B cell (primary cell): ENCODE data around the gene LANCL1. TPM values are rescaled to one million over a fixed set of nuclear protein-coding genes. Genes with fewer than 3 reads are reported as not detected.

ENCODE experiments used
- ATAC-seq: fragments of 200-7000 bp; cut with Tn5 transposase; one replicate; pipeline ENCODE4 v1.10.0; 2021; ENCODE audit warnings: low read depth, mild to moderate bottlenecking, moderate number of reproducible peaks, moderate library complexity
- CTCF ChIA-PET: fragments of 350-600 bp; sonication (Branson Sonifier 250); formaldehyde crosslinking; loops from one replicate; lab custom pipeline; 2021; ENCODE audit warnings: antibody characterized with exemption, inconsistent platforms; lab: Charles Lee
- POLR2A ChIA-PET: fragments of 350-600 bp; sonication (Branson Sonifier 250); formaldehyde crosslinking; loops from one replicate; lab custom pipeline; 2021; ENCODE audit warnings: antibody characterized with exemption; lab: Charles Lee
- DNase-seq: peaks from one replicate; pipeline ENCODE4 v3.0.0; 2013
- H2AFZ ChIP-seq: 2 replicates; pipeline ENCODE4 v1.6.1; 2012; ENCODE audit warnings: mild to moderate bottlenecking, low read depth, low read length; ENCODE audit not compliant: insufficient read depth, poor library complexity, severe bottlenecking
- H3K27ac ChIP-seq, 2 donors: 1 replicate in 1 of 2; 2 replicates in 1 of 2; pipeline ENCODE4 v1.5.1; 2012 to 2013; ENCODE audit warnings: low read length in 2 of 2, mild to moderate bottlenecking in 2 of 2, moderate library complexity in 1 of 2
- H3K27me3 ChIP-seq, 4 experiments: fragments of 200-600 bp in 1 of 4; sonication (generic) in 1 of 4; replicated peaks in 1 of 4; 1 replicate in 2 of 4; 2 replicates in 2 of 4; pipeline versions ENCODE4 v1.6.1 to v1.7.0; 2013 to 2016; ENCODE audit warnings: low read length in 3 of 4, mild to moderate bottlenecking in 2 of 4, mixed read lengths in 1 of 4, moderate library complexity in 1 of 4; ENCODE audit not compliant: insufficient read depth in 4 of 4, control insufficient read depth in 3 of 4; ENCODE audit errors: control extremely low read depth in 1 of 4
- H3K36me3 ChIP-seq, 2 experiments: replicated peaks in 1 of 2; 1 replicate in 1 of 2; 2 replicates in 1 of 2; pipeline versions ENCODE4 v1.6.1 to v1.7.1; 2013; ENCODE audit warnings: low read length in 1 of 2; ENCODE audit not compliant: insufficient read depth in 2 of 2, control insufficient read depth in 1 of 2; ENCODE audit errors: control extremely low read depth in 1 of 2, extremely low read depth in 1 of 2
- H3K4me1 ChIP-seq, 2 donors: fragments of 200-600 bp in 1 of 2; sonication (generic) in 1 of 2; 1 replicate in 1 of 2; 2 replicates in 1 of 2; pipeline versions ENCODE4 v1.5.1 to v1.6.1; 2013 to 2017; ENCODE audit warnings: low read length in 2 of 2; ENCODE audit not compliant: control insufficient read depth in 2 of 2, insufficient read depth in 2 of 2
- H3K4me2 ChIP-seq: replicated peaks from 2 replicates; pipeline ENCODE3; 2012; ENCODE audit warnings: mild to moderate bottlenecking, low read depth, low read length; ENCODE audit not compliant: poor library complexity, severe bottlenecking
- H3K4me3 ChIP-seq, 5 experiments: fragments of 200-600 bp in 1 of 5; sonication (generic) in 1 of 5; 1 replicate in 3 of 5; 2 replicates in 2 of 5; pipeline versions ENCODE4 v1.5.1 to v1.7.0; 2011 to 2016; ENCODE audit warnings: low read length in 4 of 5, mild to moderate bottlenecking in 4 of 5, low read depth in 2 of 5, control low read depth in 1 of 5, moderate library complexity in 1 of 5; ENCODE audit not compliant: insufficient read depth in 1 of 5; ENCODE audit errors: control extremely low read depth in 1 of 5, extremely low read depth in 1 of 5
- H3K79me2 ChIP-seq: fragments of 200-600 bp; sonication (generic); one replicate; pipeline ENCODE4 v1.6.0; 2016; ENCODE audit warnings: low read length; ENCODE audit not compliant: control insufficient read depth, insufficient read depth
- H3K9ac ChIP-seq: fragments of 200-600 bp; sonication (generic); 2 replicates; pipeline ENCODE4 v1.6.1; 2017; ENCODE audit warnings: mild to moderate bottlenecking, low read length, moderate library complexity
- H3K9me3 ChIP-seq, 3 donors: one replicate each; pipeline versions ENCODE4 v1.6.1 to v1.7.1; 2013; ENCODE audit warnings: low read length in 2 of 3; ENCODE audit not compliant: control insufficient read depth in 2 of 3, insufficient read depth in 1 of 3; ENCODE audit errors: control extremely low read depth in 1 of 3
- H4K20me1 ChIP-seq: 2 replicates; pipeline ENCODE4 v1.6.0; 2012; ENCODE audit warnings: mild to moderate bottlenecking, low read length; ENCODE audit not compliant: insufficient read depth, control insufficient read depth, poor library complexity, severe bottlenecking
- H3K27ac Mint-ChIP-seq: one replicate; pipeline ENCODE4 v1.8.0; 2021; ENCODE audit warnings: mixed read lengths
- H3K27me3 Mint-ChIP-seq: one replicate; pipeline ENCODE4 v1.8.0; 2021; ENCODE audit warnings: mixed read lengths
- H3K4me1 Mint-ChIP-seq: one replicate; pipeline ENCODE4 v1.8.0; 2021; ENCODE audit warnings: mixed read lengths
- H3K4me3 Mint-ChIP-seq: one replicate; pipeline ENCODE4 v1.8.0; 2021; ENCODE audit warnings: mixed read lengths
- H3K9me3 Mint-ChIP-seq: one replicate; pipeline ENCODE4 v1.8.0; 2022; ENCODE audit warnings: mixed read lengths; ENCODE audit not compliant: insufficient read depth
- EZH2 ChIP-seq: IDR thresholded peaks from 2 replicates; pipeline ENCODE4 v1.6.1; 2012; ENCODE audit warnings: borderline replicate concordance, low read depth, mild to moderate bottlenecking, moderate library complexity, low read length; ENCODE audit not compliant: insufficient read depth, poor library complexity, severe bottlenecking
- WGBS: methylation state at CpG from one replicate; pipeline ENCODE4 v1.1.5; 2013; ENCODE audit warnings: missing lambda C conversion rate; ENCODE audit not compliant: insufficient coverage; 5-methylcytosine and 5-hydroxymethylcytosine counted together
- intact Hi-C: fragments of 100-400 bp; cut with micrococcal nuclease; formaldehyde crosslinking; loops from one replicate; pipeline ENCODE4 v1.10.0; 2022
- polyA plus RNA-seq: library from polyadenylated mRNA; depleted of rRNA; stranded (reverse); fragments of >200 nt; gene quantifications from 2 replicates; pipeline ENCODE4 v1.2.3, GENCODE V29; 2012
- total RNA-seq, 2 donors: library from RNA; stranded (reverse); fragments of 120-200 nt in 1 of 2; gene quantifications; 1 replicate in 1 of 2; 2 replicates in 1 of 2; pipeline versions ENCODE4 v1.2.3 to v1.2.4, GENCODE V29; 2013 to 2022
- TF ChIP-seq, protein P1 (sequence below): fragments of 200-600 bp; IDR thresholded peaks from one replicate; pipeline ENCODE4 v1.8.0; 2022; ENCODE audit warnings: antibody characterized with exemption, mild to moderate bottlenecking

Gene LANCL1
- total and polyA plus RNA-seq, 2 donors (not counting 1 experiment from before 2014, with no cell fraction given), result 14.8 to 30.0 TPM

DNA sequence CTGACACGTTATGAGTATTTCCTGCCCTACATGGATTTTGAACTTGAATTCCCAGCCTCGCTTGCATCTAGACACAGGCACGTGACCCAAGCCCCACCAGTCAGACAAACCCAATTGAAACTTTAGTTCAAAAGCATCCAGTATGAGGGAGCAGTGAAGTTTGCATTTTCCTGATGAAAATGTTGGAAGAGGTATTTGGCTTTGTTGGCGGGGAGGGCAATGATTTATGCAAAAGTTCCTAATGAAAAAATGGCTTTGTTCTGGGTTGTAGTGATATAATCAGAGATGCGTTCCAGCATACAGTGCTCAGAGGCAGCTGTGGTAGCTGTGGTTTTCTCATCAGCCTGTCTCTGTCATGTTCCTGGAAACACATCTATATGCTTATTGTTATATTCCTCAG is 43.0 kb upstream of the LANCL1 start:
- H3K27ac ChIP-seq, result no peak overlapping the region
- no peaks in the 10 kb centered on the region for H4K20me1 ChIP-seq
- ChIA-PET POLR2A (no interaction called here), CTCF (no interaction called here)
- no peaks in the 10 kb centered on the region for H3K36me3 ChIP-seq
- peaks cover 0 to 8% (median 0%) of the 10 kb centered on the region in 4 experiments for H3K27me3 ChIP-seq
- peaks cover 39% of the 10 kb centered on the region for H3K27me3 Mint-ChIP-seq
- no peak for TF ChIP-seq EZH2
- TF ChIP-seq, protein P1, sequence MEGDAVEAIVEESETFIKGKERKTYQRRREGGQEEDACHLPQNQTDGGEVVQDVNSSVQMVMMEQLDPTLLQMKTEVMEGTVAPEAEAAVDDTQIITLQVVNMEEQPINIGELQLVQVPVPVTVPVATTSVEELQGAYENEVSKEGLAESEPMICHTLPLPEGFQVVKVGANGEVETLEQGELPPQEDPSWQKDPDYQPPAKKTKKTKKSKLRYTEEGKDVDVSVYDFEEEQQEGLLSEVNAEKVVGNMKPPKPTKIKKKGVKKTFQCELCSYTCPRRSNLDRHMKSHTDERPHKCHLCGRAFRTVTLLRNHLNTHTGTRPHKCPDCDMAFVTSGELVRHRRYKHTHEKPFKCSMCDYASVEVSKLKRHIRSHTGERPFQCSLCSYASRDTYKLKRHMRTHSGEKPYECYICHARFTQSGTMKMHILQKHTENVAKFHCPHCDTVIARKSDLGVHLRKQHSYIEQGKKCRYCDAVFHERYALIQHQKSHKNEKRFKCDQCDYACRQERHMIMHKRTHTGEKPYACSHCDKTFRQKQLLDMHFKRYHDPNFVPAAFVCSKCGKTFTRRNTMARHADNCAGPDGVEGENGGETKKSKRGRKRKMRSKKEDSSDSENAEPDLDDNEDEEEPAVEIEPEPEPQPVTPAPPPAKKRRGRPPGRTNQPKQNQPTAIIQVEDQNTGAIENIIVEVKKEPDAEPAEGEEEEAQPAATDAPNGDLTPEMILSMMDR, result no peak
- H3K9ac ChIP-seq, result no peak overlapping the region
- H3K4me3 ChIP-seq, result no peak overlapping the region
- no peaks in the 10 kb centered on the region for H3K4me1 ChIP-seq
- H3K4me1 Mint-ChIP-seq, result no peaks in the 10 kb centered on the region
- H3K79me2 ChIP-seq, result no peaks in the 10 kb centered on the region
- H3K4me2 ChIP-seq, result no peak overlapping the region
- DNase-seq (no peak), ATAC-seq (no peak)
- no peak overlapping the region for H3K4me3 Mint-ChIP-seq
- H3K9me3 Mint-ChIP-seq, result peaks cover under 1% of the 10 kb centered on the region
- 92% methylated on average over 4 of the region's 5 CpGs for WGBS
- intact Hi-C loops, result no loop called here
- H2AFZ ChIP-seq, result no peak overlapping the region
- no peaks in the 10 kb centered on the region for H3K9me3 ChIP-seq
- no peak overlapping the region for H3K27ac Mint-ChIP-seq

DNA sequence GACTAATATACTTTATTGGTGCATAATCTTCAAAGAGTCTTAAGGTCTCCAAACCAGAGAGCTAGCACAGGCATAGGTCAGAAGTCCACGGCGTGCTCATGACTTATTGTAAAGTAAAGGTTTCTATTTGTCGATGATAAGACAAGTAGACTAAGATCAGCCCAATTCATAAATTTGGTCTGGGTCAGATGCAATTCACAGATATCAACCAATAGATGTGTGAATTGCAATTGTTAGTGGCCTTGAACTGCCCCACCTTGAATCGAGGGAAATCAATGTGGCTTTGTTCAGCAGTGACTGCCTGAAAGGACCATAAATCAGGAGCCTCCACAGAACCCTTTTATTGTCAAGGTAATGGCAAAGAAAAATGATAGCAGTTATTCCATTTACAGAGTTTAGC is 40.7 kb upstream of the LANCL1 start:
- Histone ChIP-seq H3K4me2 (no peak overlapping the region), H3K9ac (no peak overlapping the region), H3K36me3 (no peaks in the 10 kb centered on the region), H3K4me1 (no peaks in the 10 kb centered on the region), H3K27me3 (peaks cover 0 to 4% (median 0%) of the 10 kb centered on the region in 4 experiments), H3K9me3 (peaks cover 0 to under 1% (median 0%) of the 10 kb centered on the region in 3 donors), H3K27ac (no peak overlapping the region), H4K20me1 (no peaks in the 10 kb centered on the region), H3K4me3 (no peak overlapping the region), H3K79me2 (no peaks in the 10 kb centered on the region), H2AFZ (no peak overlapping the region)
- Mint-ChIP-seq H3K27me3 (peaks cover 29% of the 10 kb centered on the region), H3K4me1 (no peaks in the 10 kb centered on the region), H3K9me3 (peaks cover 4% of the 10 kb centered on the region), H3K4me3 (no peak overlapping the region), H3K27ac (no peak overlapping the region)
- ChIA-PET CTCF (interaction anchor here (1.1 to 1.4 kb wide), 2 partner anchors 13 to 14 kb away, joined by 3 to 4 read pairs; no protein-coding TSS in a partner anchor), POLR2A (no interaction called here)
- DNase-seq (no peak), ATAC-seq (no peak)
- intact Hi-C loops, result no loop called here
- TF ChIP-seq, protein P1, result no peak
- TF ChIP-seq EZH2, result no peak
- no CpG with 5 or more reads among the region's 4 CpGs for WGBS
